B cell (primary cell): ENCODE data around the gene KLHL28. TPM values are rescaled to one million over a fixed set of nuclear protein-coding genes. Genes with fewer than 3 reads are reported as not detected.

ENCODE experiments used
- ATAC-seq: fragments of 200-7000 bp; cut with Tn5 transposase; one replicate; pipeline ENCODE4 v1.10.0; 2021; ENCODE audit warnings: low read depth, mild to moderate bottlenecking, moderate number of reproducible peaks, moderate library complexity
- CTCF ChIA-PET: fragments of 350-600 bp; sonication (Branson Sonifier 250); formaldehyde crosslinking; loops from one replicate; lab custom pipeline; 2021; ENCODE audit warnings: antibody characterized with exemption, inconsistent platforms; lab: Charles Lee
- POLR2A ChIA-PET: fragments of 350-600 bp; sonication (Branson Sonifier 250); formaldehyde crosslinking; loops from one replicate; lab custom pipeline; 2021; ENCODE audit warnings: antibody characterized with exemption; lab: Charles Lee
- DNase-seq: peaks from one replicate; pipeline ENCODE4 v3.0.0; 2013
- H2AFZ ChIP-seq: 2 replicates; pipeline ENCODE4 v1.6.1; 2012; ENCODE audit warnings: mild to moderate bottlenecking, low read depth, low read length; ENCODE audit not compliant: insufficient read depth, poor library complexity, severe bottlenecking
- H3K27ac ChIP-seq, 2 donors: 1 replicate in 1 of 2; 2 replicates in 1 of 2; pipeline ENCODE4 v1.5.1; 2012 to 2013; ENCODE audit warnings: low read length in 2 of 2, mild to moderate bottlenecking in 2 of 2, moderate library complexity in 1 of 2
- H3K27me3 ChIP-seq, 4 experiments: fragments of 200-600 bp in 1 of 4; sonication (generic) in 1 of 4; replicated peaks in 1 of 4; 1 replicate in 2 of 4; 2 replicates in 2 of 4; pipeline versions ENCODE4 v1.6.1 to v1.7.0; 2013 to 2016; ENCODE audit warnings: low read length in 3 of 4, mild to moderate bottlenecking in 2 of 4, mixed read lengths in 1 of 4, moderate library complexity in 1 of 4; ENCODE audit not compliant: insufficient read depth in 4 of 4, control insufficient read depth in 3 of 4; ENCODE audit errors: control extremely low read depth in 1 of 4
- H3K36me3 ChIP-seq, 2 experiments: replicated peaks in 1 of 2; 1 replicate in 1 of 2; 2 replicates in 1 of 2; pipeline versions ENCODE4 v1.6.1 to v1.7.1; 2013; ENCODE audit warnings: low read length in 1 of 2; ENCODE audit not compliant: insufficient read depth in 2 of 2, control insufficient read depth in 1 of 2; ENCODE audit errors: control extremely low read depth in 1 of 2, extremely low read depth in 1 of 2
- H3K4me1 ChIP-seq, 2 donors: fragments of 200-600 bp in 1 of 2; sonication (generic) in 1 of 2; 1 replicate in 1 of 2; 2 replicates in 1 of 2; pipeline versions ENCODE4 v1.5.1 to v1.6.1; 2013 to 2017; ENCODE audit warnings: low read length in 2 of 2; ENCODE audit not compliant: control insufficient read depth in 2 of 2, insufficient read depth in 2 of 2
- H3K4me2 ChIP-seq: replicated peaks from 2 replicates; pipeline ENCODE3; 2012; ENCODE audit warnings: mild to moderate bottlenecking, low read depth, low read length; ENCODE audit not compliant: poor library complexity, severe bottlenecking
- H3K4me3 ChIP-seq, 5 experiments: fragments of 200-600 bp in 1 of 5; sonication (generic) in 1 of 5; 1 replicate in 3 of 5; 2 replicates in 2 of 5; pipeline versions ENCODE4 v1.5.1 to v1.7.0; 2011 to 2016; ENCODE audit warnings: low read length in 4 of 5, mild to moderate bottlenecking in 4 of 5, low read depth in 2 of 5, control low read depth in 1 of 5, moderate library complexity in 1 of 5; ENCODE audit not compliant: insufficient read depth in 1 of 5; ENCODE audit errors: control extremely low read depth in 1 of 5, extremely low read depth in 1 of 5
- H3K79me2 ChIP-seq: fragments of 200-600 bp; sonication (generic); one replicate; pipeline ENCODE4 v1.6.0; 2016; ENCODE audit warnings: low read length; ENCODE audit not compliant: control insufficient read depth, insufficient read depth
- H3K9ac ChIP-seq: fragments of 200-600 bp; sonication (generic); 2 replicates; pipeline ENCODE4 v1.6.1; 2017; ENCODE audit warnings: mild to moderate bottlenecking, low read length, moderate library complexity
- H3K9me3 ChIP-seq, 3 donors: one replicate each; pipeline versions ENCODE4 v1.6.1 to v1.7.1; 2013; ENCODE audit warnings: low read length in 2 of 3; ENCODE audit not compliant: control insufficient read depth in 2 of 3, insufficient read depth in 1 of 3; ENCODE audit errors: control extremely low read depth in 1 of 3
- H4K20me1 ChIP-seq: 2 replicates; pipeline ENCODE4 v1.6.0; 2012; ENCODE audit warnings: mild to moderate bottlenecking, low read length; ENCODE audit not compliant: insufficient read depth, control insufficient read depth, poor library complexity, severe bottlenecking
- H3K27ac Mint-ChIP-seq: one replicate; pipeline ENCODE4 v1.8.0; 2021; ENCODE audit warnings: mixed read lengths
- H3K27me3 Mint-ChIP-seq: one replicate; pipeline ENCODE4 v1.8.0; 2021; ENCODE audit warnings: mixed read lengths
- H3K4me1 Mint-ChIP-seq: one replicate; pipeline ENCODE4 v1.8.0; 2021; ENCODE audit warnings: mixed read lengths
- H3K4me3 Mint-ChIP-seq: one replicate; pipeline ENCODE4 v1.8.0; 2021; ENCODE audit warnings: mixed read lengths
- H3K9me3 Mint-ChIP-seq: one replicate; pipeline ENCODE4 v1.8.0; 2022; ENCODE audit warnings: mixed read lengths; ENCODE audit not compliant: insufficient read depth
- EZH2 ChIP-seq: IDR thresholded peaks from 2 replicates; pipeline ENCODE4 v1.6.1; 2012; ENCODE audit warnings: borderline replicate concordance, low read depth, mild to moderate bottlenecking, moderate library complexity, low read length; ENCODE audit not compliant: insufficient read depth, poor library complexity, severe bottlenecking
- WGBS: methylation state at CpG from one replicate; pipeline ENCODE4 v1.1.5; 2013; ENCODE audit warnings: missing lambda C conversion rate; ENCODE audit not compliant: insufficient coverage; 5-methylcytosine and 5-hydroxymethylcytosine counted together
- intact Hi-C: fragments of 100-400 bp; cut with micrococcal nuclease; formaldehyde crosslinking; loops from one replicate; pipeline ENCODE4 v1.10.0; 2022
- polyA plus RNA-seq: library from polyadenylated mRNA; depleted of rRNA; stranded (reverse); fragments of >200 nt; gene quantifications from 2 replicates; pipeline ENCODE4 v1.2.3, GENCODE V29; 2012
- total RNA-seq, 2 donors: library from RNA; stranded (reverse); fragments of 120-200 nt in 1 of 2; gene quantifications; 1 replicate in 1 of 2; 2 replicates in 1 of 2; pipeline versions ENCODE4 v1.2.3 to v1.2.4, GENCODE V29; 2013 to 2022
- TF ChIP-seq, protein P1 (sequence below): fragments of 200-600 bp; IDR thresholded peaks from one replicate; pipeline ENCODE4 v1.8.0; 2022; ENCODE audit warnings: antibody characterized with exemption, mild to moderate bottlenecking

The KLHL28 gene
- total and polyA plus RNA-seq, 2 donors (not counting 1 experiment from before 2014, with no cell fraction given), result 8.9 to 33.5 TPM

GRCh38 chr14:44971459-44971858 is 9.7 kb upstream of the KLHL28 start:
- H3K4me1 ChIP-seq, result peaks cover 10 to 14% of the 10 kb centered on the region in 2 donors
- peaks cover 3% of the 10 kb centered on the region for H4K20me1 ChIP-seq
- no peak overlapping the region for H3K9ac ChIP-seq
- H2AFZ ChIP-seq, result no peak overlapping the region
- no peak for TF ChIP-seq EZH2
- TF ChIP-seq, protein P1, sequence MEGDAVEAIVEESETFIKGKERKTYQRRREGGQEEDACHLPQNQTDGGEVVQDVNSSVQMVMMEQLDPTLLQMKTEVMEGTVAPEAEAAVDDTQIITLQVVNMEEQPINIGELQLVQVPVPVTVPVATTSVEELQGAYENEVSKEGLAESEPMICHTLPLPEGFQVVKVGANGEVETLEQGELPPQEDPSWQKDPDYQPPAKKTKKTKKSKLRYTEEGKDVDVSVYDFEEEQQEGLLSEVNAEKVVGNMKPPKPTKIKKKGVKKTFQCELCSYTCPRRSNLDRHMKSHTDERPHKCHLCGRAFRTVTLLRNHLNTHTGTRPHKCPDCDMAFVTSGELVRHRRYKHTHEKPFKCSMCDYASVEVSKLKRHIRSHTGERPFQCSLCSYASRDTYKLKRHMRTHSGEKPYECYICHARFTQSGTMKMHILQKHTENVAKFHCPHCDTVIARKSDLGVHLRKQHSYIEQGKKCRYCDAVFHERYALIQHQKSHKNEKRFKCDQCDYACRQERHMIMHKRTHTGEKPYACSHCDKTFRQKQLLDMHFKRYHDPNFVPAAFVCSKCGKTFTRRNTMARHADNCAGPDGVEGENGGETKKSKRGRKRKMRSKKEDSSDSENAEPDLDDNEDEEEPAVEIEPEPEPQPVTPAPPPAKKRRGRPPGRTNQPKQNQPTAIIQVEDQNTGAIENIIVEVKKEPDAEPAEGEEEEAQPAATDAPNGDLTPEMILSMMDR, result no peak
- DNase-seq (no peak), ATAC-seq (no peak)
- ChIA-PET POLR2A (no interaction called here), CTCF (no interaction called here)
- no peak overlapping the region for H3K27ac Mint-ChIP-seq
- no peaks in the 10 kb centered on the region for H3K27me3 ChIP-seq
- no peak overlapping the region for H3K4me2 ChIP-seq
- no peak overlapping the region for H3K4me3 ChIP-seq
- H3K36me3 ChIP-seq, result peaks cover 0 to 5% of the 10 kb centered on the region in 2 experiments
- peaks cover 54% of the 10 kb centered on the region for H3K4me1 Mint-ChIP-seq
- peaks cover 0 to 10% (median 6%) of the 10 kb centered on the region in 3 donors for H3K9me3 ChIP-seq
- intact Hi-C loops, result no loop called here
- WGBS, result no CpG with 5 or more reads among the region's 4 CpGs
- peaks cover 15% of the 10 kb centered on the region for H3K9me3 Mint-ChIP-seq
- H3K4me3 Mint-ChIP-seq, result no peak overlapping the region
- no peaks in the 10 kb centered on the region for H3K27me3 Mint-ChIP-seq
- H3K79me2 ChIP-seq, result peaks cover 85% of the 10 kb centered on the region
- no peak overlapping the region for H3K27ac ChIP-seq

DNA sequence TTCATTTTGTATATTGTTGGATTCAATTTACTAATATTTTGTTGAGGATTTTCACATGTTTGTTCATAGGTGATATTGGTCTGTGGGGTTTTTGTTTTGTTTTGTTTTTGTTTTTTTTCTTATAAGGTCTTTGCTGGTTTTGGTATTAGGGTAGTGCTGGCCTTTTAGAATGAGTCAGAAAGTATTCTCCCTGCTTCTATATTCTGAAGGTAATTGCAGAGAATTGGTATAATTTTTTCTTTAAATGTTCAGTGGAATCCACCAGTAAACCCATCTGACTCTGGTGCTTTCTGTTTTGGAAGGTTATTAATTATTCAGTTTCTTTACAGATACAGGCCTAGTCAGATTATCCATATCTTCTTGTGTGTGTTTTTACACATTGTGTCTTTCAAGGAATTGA is 9.2 kb upstream of the KLHL28 start:
- H3K79me2 ChIP-seq, result peaks cover 84% of the 10 kb centered on the region
- H3K4me3 ChIP-seq, result no peak overlapping the region
- Mint-ChIP-seq H3K9me3 (peaks cover 15% of the 10 kb centered on the region), H3K27ac (no peak overlapping the region), H3K4me3 (no peak overlapping the region), H3K4me1 (peaks cover 54% of the 10 kb centered on the region), H3K27me3 (no peaks in the 10 kb centered on the region)
- ChIA-PET POLR2A (no interaction called here), CTCF (no interaction called here)
- H3K9me3 ChIP-seq, result peaks cover 0 to 11% (median 6%) of the 10 kb centered on the region in 3 donors
- peaks cover 0 to 5% of the 10 kb centered on the region in 2 experiments for H3K36me3 ChIP-seq
- no peak overlapping the region for H3K27ac ChIP-seq
- DNase-seq, result no peak
- ATAC-seq, result no peak
- no peaks in the 10 kb centered on the region for H3K27me3 ChIP-seq
- peaks cover 3% of the 10 kb centered on the region for H4K20me1 ChIP-seq
- intact Hi-C loops, result no loop called here
- no peak overlapping the region for H3K4me2 ChIP-seq
- H2AFZ ChIP-seq, result no peak overlapping the region
- TF ChIP-seq, protein P1, result no peak
- TF ChIP-seq EZH2, result no peak
- H3K4me1 ChIP-seq, result peaks cover 10 to 14% of the 10 kb centered on the region in 2 donors
- H3K9ac ChIP-seq, result no peak overlapping the region
